GM21528 (cell line): ENCODE results near the gene KLHL10.

ENCODE experiments used
- ATAC-seq: cut with Tn5 transposase; IDR thresholded peaks from one replicate; pipeline ENCODE4 v1.9.1; 2021; ENCODE audit warnings: mild to moderate bottlenecking, moderate library complexity; ENCODE audit not compliant: unreplicated experiment, low FRiP score

The KLHL10 gene

DNA sequence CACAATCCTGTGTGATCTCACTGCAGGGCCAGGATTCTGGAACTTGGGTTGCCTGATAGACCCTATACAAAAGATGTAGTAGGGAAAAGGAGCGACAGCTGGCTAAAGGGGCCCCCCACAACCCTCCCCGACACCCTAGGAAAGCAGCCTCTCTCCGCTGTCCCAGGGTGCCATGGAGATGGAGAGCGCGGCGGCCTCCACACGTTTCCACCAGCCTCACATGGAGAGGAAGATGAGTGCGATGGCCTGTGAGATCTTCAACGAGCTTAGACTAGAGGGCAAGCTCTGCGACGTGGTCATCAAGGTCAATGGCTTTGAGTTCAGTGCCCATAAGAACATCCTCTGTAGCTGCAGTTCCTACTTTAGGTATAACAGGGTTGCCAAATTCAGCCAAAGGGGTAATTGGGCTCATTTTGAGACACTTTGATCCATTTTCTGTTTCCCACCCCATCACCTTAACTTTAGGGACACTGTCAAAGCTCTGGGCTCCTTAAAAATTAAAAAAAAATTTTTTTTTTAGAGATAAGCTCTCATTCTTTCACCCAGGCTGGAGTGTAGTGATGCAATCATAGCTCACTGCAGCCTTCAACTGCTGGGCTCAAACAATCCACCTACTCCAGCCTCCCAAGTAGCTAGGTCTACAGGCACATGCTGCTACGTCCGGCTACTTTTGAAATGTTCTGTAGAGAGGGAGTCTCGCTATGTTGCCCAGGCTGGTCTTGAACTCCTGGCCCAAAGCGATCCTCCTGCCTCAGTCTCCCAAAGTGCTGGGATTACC lies at the start of gene KLHL10:
Gene KLHL10, plus strand, starts transcription at position 65 of the 778 bp plus-strand sequence. Its CDS starts 108 bp downstream, at position 173.
- no peak for ATAC-seq

- no peak for ATAC-seq
These were observed 44.5 kb upstream of the KLHL10 start for GRCh38 chr17:41792845-41793783.

- no peak for ATAC-seq
These were observed 43.7 kb upstream of the KLHL10 start for GRCh38 chr17:41793784-41794539.

DNA sequence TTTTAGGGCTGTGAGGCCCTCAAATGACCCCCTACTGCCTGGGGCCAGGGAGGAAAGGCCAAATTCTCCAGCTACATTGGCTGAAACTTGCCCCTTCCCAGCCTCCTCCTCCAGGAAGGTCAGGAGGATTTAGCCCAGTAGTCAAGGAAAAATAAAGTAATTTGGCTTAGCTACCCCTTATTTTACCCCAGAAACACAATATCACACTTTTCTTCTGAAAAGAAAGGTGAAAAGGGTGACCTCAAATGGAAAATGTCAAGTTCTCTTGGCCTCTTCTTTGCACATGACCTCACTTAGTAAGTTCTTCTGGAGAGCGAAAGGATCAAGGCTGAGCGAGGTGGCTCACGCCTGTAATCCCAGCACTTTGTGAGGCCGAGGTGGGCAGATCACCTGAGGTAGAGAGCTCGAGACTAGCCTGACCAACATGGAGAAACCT lies 43.1 kb upstream of the KLHL10 start:
- ATAC-seq = no peak

DNA sequence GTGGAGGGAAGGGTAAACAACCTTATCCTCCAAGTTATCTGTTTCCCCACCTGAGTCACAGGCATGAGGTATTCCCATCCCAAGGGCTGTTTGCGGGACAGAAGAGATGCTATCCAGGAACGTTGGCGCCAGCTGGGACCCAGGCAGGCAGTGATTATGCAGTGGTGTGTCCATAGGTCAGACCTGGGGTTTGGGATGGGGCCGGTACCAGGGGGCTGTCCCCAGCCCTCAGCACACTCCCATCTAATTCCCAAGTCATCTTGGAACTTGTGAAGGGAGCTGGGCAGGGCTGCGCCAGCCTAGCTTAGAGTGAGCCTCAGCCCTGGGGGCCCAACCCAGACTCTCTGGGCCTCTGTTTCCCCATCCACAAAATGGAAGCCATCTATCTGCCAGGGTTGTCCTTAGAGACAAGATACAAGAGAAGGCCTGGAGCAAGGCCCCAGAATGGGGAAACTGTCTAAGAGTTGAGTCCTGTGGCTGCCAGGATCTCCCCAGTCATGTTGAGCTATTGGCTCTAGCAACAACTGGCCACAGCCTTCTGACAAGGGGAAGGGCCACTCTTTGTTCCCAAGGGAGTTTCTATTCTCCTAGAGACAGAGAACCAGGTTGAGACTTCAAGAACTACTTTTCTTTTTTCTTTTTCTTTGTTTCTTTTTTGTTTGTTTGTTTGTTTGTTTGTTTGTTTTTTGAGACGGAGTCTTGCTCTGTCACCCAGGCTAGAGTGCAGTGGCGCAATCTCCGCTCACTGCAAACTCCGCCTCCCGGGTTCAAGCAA lies 41.3 kb upstream of the KLHL10 start:
- ATAC-seq = no peak

- no peak for ATAC-seq
These were observed 40.2 kb upstream of the KLHL10 start for GRCh38 chr17:41797377-41797776.

DNA sequence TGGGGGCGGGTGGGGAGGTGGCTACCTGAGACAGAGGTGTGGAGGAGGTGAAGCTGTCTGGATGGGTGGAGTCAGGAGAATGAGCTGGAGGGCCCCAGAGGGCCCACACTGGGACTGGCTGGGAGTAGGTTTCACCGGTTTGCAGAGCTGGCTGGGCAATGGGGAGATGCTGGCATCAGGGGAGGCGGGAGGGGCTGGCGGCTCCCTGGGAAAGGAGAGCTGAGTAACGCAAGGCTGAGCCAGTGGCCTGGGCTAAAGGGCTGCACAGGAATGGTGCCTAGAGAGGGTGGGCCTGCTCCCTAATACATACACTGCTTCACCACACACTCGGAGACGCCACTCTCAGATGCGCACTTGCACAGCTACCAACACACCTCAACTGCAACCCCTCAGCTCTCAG lies 38.3 kb upstream of the KLHL10 start:
- ATAC-seq = no peak

- no peak for ATAC-seq
These were observed 36.8 kb upstream of the KLHL10 start for GRCh38 chr17:41800601-41801373.

DNA sequence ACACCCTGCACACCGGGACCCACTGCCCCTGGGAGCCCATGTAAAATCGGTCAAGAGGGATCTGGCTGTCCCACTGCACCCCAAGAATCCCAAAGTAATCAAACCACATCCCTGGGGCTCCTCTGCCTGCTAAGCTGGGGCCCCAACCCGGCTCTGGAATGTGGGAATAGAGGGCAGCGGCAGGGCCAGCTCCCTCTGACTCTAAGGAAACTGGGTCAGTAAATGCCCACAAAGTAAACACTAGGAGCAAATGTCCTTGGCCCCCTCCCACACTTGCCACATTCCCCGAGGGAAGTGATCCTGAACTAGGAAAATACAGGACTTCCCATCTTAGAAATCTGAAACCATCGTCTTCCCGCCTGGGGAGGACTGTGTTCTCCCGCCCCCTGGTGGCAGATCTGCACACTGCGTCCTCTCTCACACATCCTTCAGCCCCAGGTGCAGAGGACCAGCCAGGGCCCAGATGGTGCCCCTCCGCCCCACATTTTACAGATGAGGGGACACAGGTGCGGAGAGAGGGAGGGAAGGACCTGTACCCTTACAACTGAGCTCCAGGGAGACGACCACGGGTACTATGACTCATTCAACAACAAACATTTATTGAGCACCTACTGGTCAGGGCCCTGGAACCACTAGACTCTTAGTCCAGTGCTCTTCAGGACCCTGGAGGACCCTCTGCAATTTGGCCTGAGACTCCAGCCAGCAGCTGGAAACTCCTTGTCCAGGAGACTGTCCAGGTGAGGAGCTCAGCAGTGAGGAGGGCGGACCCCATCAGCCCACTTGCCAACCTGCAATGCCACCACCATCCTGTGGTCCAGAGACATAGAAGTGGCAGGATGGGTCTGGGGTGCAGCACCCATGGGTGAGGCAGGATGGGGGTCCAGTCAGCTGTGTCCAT lies 36.0 kb upstream of the KLHL10 start:
- no peak for ATAC-seq

GRCh38 chr17:41803049-41804020 lies 34.3 kb upstream of the KLHL10 start:
- no peak for ATAC-seq

GRCh38 chr17:41806685-41807445 lies 30.8 kb upstream of the KLHL10 start:
- no peak for ATAC-seq

- no peak for ATAC-seq
These were observed 26.7 kb upstream of the KLHL10 start for GRCh38 chr17:41810659-41811548.

DNA sequence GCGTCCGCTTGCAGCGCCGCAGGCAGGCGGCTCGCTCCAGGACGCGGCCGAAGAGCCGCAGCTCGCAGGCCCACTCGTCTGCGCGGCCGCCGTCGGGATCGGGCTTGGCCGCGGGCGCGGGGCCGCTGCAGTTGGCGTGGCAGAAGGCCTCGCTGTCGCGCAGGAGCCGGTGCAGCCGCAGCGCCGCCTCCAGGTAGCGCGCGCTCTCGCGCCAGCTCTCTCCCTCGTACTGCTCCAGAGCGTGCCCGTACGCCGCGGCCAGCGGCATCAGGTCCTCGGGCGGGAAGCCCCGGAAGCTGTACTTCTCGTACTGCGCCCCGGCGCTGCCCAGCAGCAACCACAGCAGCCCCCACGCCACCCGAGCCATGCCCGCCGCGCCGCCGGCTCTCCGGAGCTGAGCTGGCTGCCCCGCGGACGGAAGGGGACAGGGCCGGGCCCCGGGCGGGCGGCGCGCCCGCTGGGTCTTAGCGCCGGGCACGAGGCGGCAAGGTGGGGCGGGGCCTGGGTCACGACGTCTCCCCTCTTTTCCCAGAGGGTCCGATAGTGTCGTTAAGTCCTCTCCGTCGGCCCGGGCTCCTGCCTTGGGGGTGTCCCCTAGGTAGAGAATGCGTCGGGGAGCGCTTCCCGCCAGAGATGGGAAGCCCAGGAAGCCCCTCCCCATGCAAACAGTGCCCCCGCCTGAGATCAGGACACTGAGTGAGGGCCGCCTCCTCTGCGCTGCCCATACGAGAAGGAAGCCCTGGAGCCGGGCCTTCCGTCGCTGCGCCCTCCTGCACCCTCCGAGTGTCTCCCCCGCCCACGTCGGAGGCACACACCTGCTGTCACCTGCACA lies 25.9 kb upstream of the KLHL10 start, which contains the start of gene P3H4:
Gene P3H4, minus strand, starts transcription at position 401 of the 832 bp plus-strand sequence. Its CDS starts 34 bp downstream, at position 367.
- ATAC-seq = no peak

DNA sequence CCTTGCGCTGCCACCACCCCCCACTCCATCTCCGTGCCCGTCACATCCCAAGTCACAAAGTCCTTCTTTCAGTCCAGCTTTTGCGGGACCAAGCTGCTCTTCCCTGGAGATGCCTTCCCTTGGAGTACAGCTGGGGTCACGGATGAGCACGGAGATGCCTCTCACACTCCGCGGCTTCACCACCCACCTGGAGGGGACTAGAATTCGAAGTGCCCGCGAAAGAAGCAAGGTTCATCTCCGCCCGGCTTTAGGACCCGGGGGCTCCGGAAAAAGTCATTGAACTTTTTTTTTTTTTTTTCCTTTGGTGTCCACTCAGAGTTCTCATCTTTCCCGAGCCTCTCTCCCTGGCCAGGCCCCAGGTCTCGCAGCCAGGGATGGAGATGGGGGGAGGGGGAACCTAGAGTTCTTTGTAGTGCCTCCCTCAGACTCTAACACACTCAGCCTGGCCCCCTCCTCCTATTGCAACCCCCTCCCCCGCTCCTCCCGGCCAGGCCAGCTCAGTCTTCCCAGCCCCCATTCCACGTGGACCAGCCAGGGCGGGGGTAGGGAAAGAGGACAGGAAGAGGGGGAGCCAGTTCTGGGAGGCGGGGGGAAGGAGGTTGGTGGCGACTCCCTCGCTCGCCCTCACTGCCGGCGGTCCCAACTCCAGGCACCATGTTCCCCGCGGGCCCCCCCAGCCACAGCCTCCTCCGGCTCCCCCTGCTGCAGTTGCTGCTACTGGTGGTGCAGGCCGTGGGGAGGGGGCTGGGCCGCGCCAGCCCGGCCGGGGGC lies 25.1 kb upstream of the KLHL10 start, which contains the start of gene FKBP10:
Gene FKBP10, plus strand, starts transcription at position 624 of the 771 bp plus-strand sequence. Its CDS starts 31 bp downstream, at position 655.
- ATAC-seq = no peak
